ENCODE measurements around the gene STAT4.
A peak's percentile ranks its signal among the peaks of the same experiment; 100 is the strongest.

STAT4 gene

GRCh38 chr2:191012346-191012745, 138.4 kb downstream of the STAT4 start:
- no peak for DNase-seq
- Histone ChIP-seq H3K4me3 (ENCODE audit: low read depth, low read length) (peak overlapping the region; percentile 83), H3K27me3 (replicated peaks) (no peaks in the 10 kb centered on the region), H3K27ac (no peak overlapping the region), H3K36me3 (replicated peaks) (peaks cover 32% of the 10 kb centered on the region)
- in situ Hi-C loops (cut with HindIII; ENCODE audit: low pct_ligation_motif_present, low sequenced_read_pairs), result no loop called here
- TF ChIP-seq CTCF (IDR thresholded peaks at IDR 0.05; ENCODE audit: low read depth, low read length, missing control alignments), result no peak

- no peak for DNase-seq
- H3K27ac ChIP-seq, result no peak overlapping the region
- in situ Hi-C loops (cut with HindIII; ENCODE audit: low pct_ligation_motif_present, low sequenced_read_pairs), result no loop called here
Observed at GRCh38 chr2:191010887-191011885, 139.6 kb downstream of the STAT4 start.

GRCh38 chr2:191009541-191010374, 141.0 kb downstream of the STAT4 start:
- no peak for TF ChIP-seq CTCF (IDR thresholded peaks at IDR 0.05; ENCODE audit: low read depth, low read length, missing control alignments)
- Histone ChIP-seq H3K4me3 (ENCODE audit: low read depth, low read length) (no peak overlapping the region), H3K36me3 (replicated peaks) (peaks cover 56% of the 10 kb centered on the region), H3K27me3 (replicated peaks) (no peaks in the 10 kb centered on the region), H3K27ac (no peak overlapping the region)
- in situ Hi-C loops (cut with HindIII; ENCODE audit: low pct_ligation_motif_present, low sequenced_read_pairs), result no loop called here
- no peak for DNase-seq

More at GRCh38 chr2:191010887-191011885, 139.6 kb downstream of the STAT4 start:
- H3K27me3 ChIP-seq (replicated peaks), result no peaks in the 10 kb centered on the region
- TF ChIP-seq CTCF (IDR thresholded peaks at IDR 0.05; ENCODE audit: low read depth, low read length, missing control alignments), result no peak
- peaks cover 44% of the 10 kb centered on the region for H3K36me3 ChIP-seq (replicated peaks)
- H3K4me3 ChIP-seq (ENCODE audit: low read depth, low read length), result no peak overlapping the region

- peaks cover 70% of the 10 kb centered on the region for H3K36me3 ChIP-seq (replicated peaks)
- TF ChIP-seq CTCF (IDR thresholded peaks at IDR 0.05; ENCODE audit: low read depth, low read length, missing control alignments), result no peak
- H3K27me3 ChIP-seq (replicated peaks), result no peaks in the 10 kb centered on the region
- in situ Hi-C loops (cut with HindIII; ENCODE audit: low pct_ligation_motif_present, low sequenced_read_pairs), result no loop called here
- no peak for DNase-seq
- no peak overlapping the region for H3K4me3 ChIP-seq (ENCODE audit: low read depth, low read length)
- H3K27ac ChIP-seq, result no peak overlapping the region
Observed at GRCh38 chr2:191008286-191008685, 142.5 kb downstream of the STAT4 start.

GRCh38 chr2:191006997-191007783, 143.6 kb downstream of the STAT4 start:
- H3K4me3 ChIP-seq (ENCODE audit: low read depth, low read length), result no peak overlapping the region
- no peak for TF ChIP-seq CTCF (IDR thresholded peaks at IDR 0.05; ENCODE audit: low read depth, low read length, missing control alignments)
- H3K36me3 ChIP-seq (replicated peaks), result peaks cover 79% of the 10 kb centered on the region
- DNase-seq, result no peak
- in situ Hi-C loops (cut with HindIII; ENCODE audit: low pct_ligation_motif_present, low sequenced_read_pairs), result no loop called here
- H3K27ac ChIP-seq, result no peak overlapping the region
- no peaks in the 10 kb centered on the region for H3K27me3 ChIP-seq (replicated peaks)
